GM12878 (cell line): ENCODE results near the gene UEVLD. TPM values are rescaled to one million over a fixed set of nuclear protein-coding genes. Genes with fewer than 3 reads are reported as not detected.
A peak's percentile ranks its signal among the peaks of the same experiment; 100 is the strongest.

Experiments
- ATF7 ChIP-seq: fragments of 450-650 bp; IDR thresholded peaks from 2 replicates; pipeline ENCODE4 v1.6.1; 2016; ENCODE audit warnings: low read depth, mild to moderate bottlenecking
- BCL11A ChIP-seq: IDR thresholded peaks from 2 replicates; pipeline ENCODE4 v1.6.1; 2011; ENCODE audit warnings: low read depth, low read length
- BCL3 ChIP-seq: IDR thresholded peaks from 2 replicates; pipeline ENCODE4 v1.6.1; 2011; ENCODE audit warnings: borderline replicate concordance, low read depth, mild to moderate bottlenecking, moderate library complexity, low read length; ENCODE audit not compliant: insufficient read depth, poor library complexity, severe bottlenecking
- CBFB ChIP-seq: IDR thresholded peaks from 2 replicates; pipeline ENCODE4 v1.6.1; 2016; ENCODE audit warnings: antibody characterized with exemption, low read depth
- CREB1 ChIP-seq: IDR thresholded peaks from 2 replicates; pipeline ENCODE4 v1.6.1; 2012; ENCODE audit warnings: low read depth, mild to moderate bottlenecking, inconsistent platforms
- ETV6 ChIP-seq, 2 experiments: fragments of 450-650 bp in 1 of 2; IDR thresholded peaks in 1 of 2; conservative IDR thresholded peaks in 1 of 2; 2 replicates each; pipeline ENCODE4 v1.6.1; 2014; ENCODE audit warnings: antibody characterized with exemption in 1 of 2, borderline replicate concordance in 1 of 2, low read depth in 1 of 2, mild to moderate bottlenecking in 1 of 2, moderate library complexity in 1 of 2
- GATAD2B ChIP-seq: fragments of 450-650 bp; conservative IDR thresholded peaks from 2 replicates; pipeline ENCODE4 v1.6.1; 2017; ENCODE audit warnings: low read depth, mild to moderate bottlenecking, moderate library complexity
- IRF4 ChIP-seq: IDR thresholded peaks from 2 replicates; pipeline ENCODE4 v1.6.1; 2011; ENCODE audit warnings: low read depth, low read length
- MEF2A ChIP-seq: IDR thresholded peaks from 2 replicates; pipeline ENCODE4 v1.6.1; 2011; ENCODE audit warnings: low read depth, mild to moderate bottlenecking, low read length, moderate library complexity; ENCODE audit not compliant: insufficient read depth
- PRDM15 ChIP-seq: fragments of 450-650 bp; formaldehyde crosslinking; IDR thresholded peaks from 2 replicates; pipeline ENCODE4 v1.4.0; 2020; ENCODE audit warnings: mild to moderate bottlenecking, moderate library complexity
- RB1 ChIP-seq: fragments of 450-650 bp; formaldehyde crosslinking; IDR thresholded peaks from 2 replicates; pipeline ENCODE4 v1.6.1; 2017; ENCODE audit warnings: mild to moderate bottlenecking, borderline replicate concordance
- TBL1XR1 ChIP-seq: IDR thresholded peaks from 2 replicates; pipeline ENCODE4 v1.6.1; 2012; ENCODE audit warnings: low read depth, low read length, improper control_type of control experiment
- TCF12 ChIP-seq: IDR thresholded peaks from 2 replicates; pipeline ENCODE4 v1.6.1; 2011; ENCODE audit warnings: low read depth, mild to moderate bottlenecking, low read length
- USF1 ChIP-seq: IDR thresholded peaks from 2 replicates; pipeline ENCODE4 v1.6.1; 2011; ENCODE audit warnings: borderline replicate concordance, low read depth, mild to moderate bottlenecking, moderate library complexity, mixed read lengths, low read length; ENCODE audit not compliant: insufficient read depth; ENCODE audit errors: extremely low read length
- ZBTB33 ChIP-seq: fragments of 450-650 bp; IDR thresholded peaks from 2 replicates; pipeline ENCODE4 v1.6.1; 2017; ENCODE audit warnings: mild to moderate bottlenecking
- ZNF274 ChIP-seq: IDR thresholded peaks from one replicate; pipeline ENCODE4 v1.8.0; 2011; ENCODE audit not compliant: insufficient read length, insufficient read depth
- ZNF687 ChIP-seq: fragments of 450-650 bp; IDR thresholded peaks from 2 replicates; pipeline ENCODE4 v1.6.1; 2017; ENCODE audit warnings: mild to moderate bottlenecking, moderate library complexity
- polyA plus RNA-seq, 11 experiments: library from polyadenylated mRNA; depleted of rRNA in 4 of 11; unstranded in 6 of 11; stranded (reverse) in 5 of 11; fragments of >200 nt; fragmentation: Nextera tagmentation in 4 of 11; fragmentation: Illumina TruSeq in 1 of 11; extraction: Ambion mirVana in 4 of 11; extraction: Trizol in 1 of 11; gene quantifications; 1 replicate in 1 of 11; 2 replicates in 10 of 11; pipeline versions ENCODE4 v1.2.1 to v1.2.3, GENCODE V29; 2011 to 2016; ENCODE audit warnings: inconsistent platforms in 2 of 11, missing spikeins in 2 of 11, low read depth in 1 of 11
- total RNA-seq, 4 experiments: library from RNA; depleted of rRNA in 3 of 4; stranded (reverse); fragments of >200 nt in 3 of 4; fragmentation: Illumina TruSeq in 1 of 4; extraction: Trizol in 1 of 4; gene quantifications; 2 replicates each; pipeline versions ENCODE4 v1.2.1 to v1.2.3, GENCODE V29; 2013 to 2021

UEVLD gene
- total and polyA plus RNA-seq, 10 of the 15 experiments (the other 5 are each of a cell fraction or from before 2014, with no cell fraction given), result 6.5 to 16.3 (median 13.4) TPM

GRCh38 chr11:18615628-18616392 is 27.3 kb upstream of the UEVLD start (continued):
- no peak for TF ChIP-seq PRDM15 (CRISPR knock-in tag)
- TF ChIP-seq RB1, result no peak
- peak; percentile 91 for TF ChIP-seq ATF7
- no peak for TF ChIP-seq CBFB
- TF ChIP-seq BCL3, result no peak
- TF ChIP-seq MEF2A, result no peak
- TF ChIP-seq IRF4, result peak; percentile 93
- TF ChIP-seq ETV6 (conservative IDR thresholded peaks at IDR 0.05 in 1 of 2, IDR thresholded peaks at IDR 0.05 in 1 of 2; ENCODE audit: borderline replicate concordance in 1 of 2, low read depth in 1 of 2), result peak in 1 of 2 experiments; percentile 57; a peak in 1 of 4 replicates
- TF ChIP-seq TBL1XR1, result no peak
- no peak for TF ChIP-seq ZBTB33
- no peak for TF ChIP-seq USF1
- peak; percentile 82 for TF ChIP-seq BCL11A
- 0 out of 2 replicates have a peak, but pooled peaks have one; percentile 13 for TF ChIP-seq TCF12
- no peak for TF ChIP-seq ZNF687
- TF ChIP-seq GATAD2B, result no peak
- peak; percentile 44; the same call in 1 of the 2 replicates for TF ChIP-seq CREB1
- no peak for TF ChIP-seq ZNF274
